A549 (cell line): ENCODE data around the gene VPS41. TPM values are rescaled to one million over a fixed set of nuclear protein-coding genes. Genes with fewer than 3 reads are reported as not detected.

Experiments used
- ATAC-seq, 2 experiments: fragments of 200-7000 bp in 1 of 2; fragments of >200 bp in 1 of 2; cut with Nextera tagmentation in 1 of 2; cut with Tn5 transposase in 1 of 2; 3 replicates each; pipeline versions ENCODE4 v1.8.0 to v1.9.1; 2018 to 2020; ENCODE audit warnings: mild to moderate bottlenecking in 1 of 2, moderate library complexity in 1 of 2
- CTCF ChIA-PET: fragments of 300-600 bp; sonication (Branson Sonifier 250); formaldehyde crosslinking; extraction: SDS; loops from one replicate; lab custom pipeline; 2021; ENCODE audit warnings: antibody characterized with exemption, inconsistent platforms; lab: Yijun Ruan, JAX
- POLR2A ChIA-PET: fragments of 350-600 bp; formaldehyde crosslinking; extraction: SDS; loops from one replicate; lab custom pipeline; 2021; ENCODE audit warnings: antibody characterized with exemption, inconsistent platforms; lab: Yijun Ruan, JAX
- DNase-seq, 2 experiments: peaks; one replicate each; pipeline versions ENCODE4 v3.0.0 to v3.0.0-alpha.2; 2011 to 2016; ENCODE audit warnings: low read depth in 1 of 2, low spot score in 1 of 2
- FAIRE-seq: peaks from 2 replicates; lab custom pipeline; 2011; peaks lifted over from hg19 to GRCh38; lab: Jason Lieb, UNC
- H3K27ac ChIP-seq, 2 experiments: fragments of >200 bp; sonication (Bioruptor Twin); formaldehyde crosslinking; 3 replicates each; pipeline ENCODE4 v1.5.1; 2016 to 2017
- H3K4me1 ChIP-seq: fragments of >200 bp; sonication (Bioruptor Twin); formaldehyde crosslinking; 3 replicates; pipeline ENCODE4 v1.6.1; 2016
- H3K4me2 ChIP-seq: fragments of >200 bp; sonication (Bioruptor Twin); formaldehyde crosslinking; 3 replicates; pipeline ENCODE4 v1.6.1; 2016
- H3K4me3 ChIP-seq: fragments of >200 bp; sonication (Bioruptor Twin); formaldehyde crosslinking; 3 replicates; pipeline ENCODE4 v1.5.1; 2016
- H3K9me3 ChIP-seq: fragments of >200 bp; sonication (Bioruptor Twin); formaldehyde crosslinking; 3 replicates; pipeline ENCODE4 v1.6.1; 2016
- CEBPB ChIP-seq, 2 experiments: fragments of >200 bp in 1 of 2; sonication (Bioruptor Twin) in 1 of 2; formaldehyde crosslinking in 1 of 2; IDR thresholded peaks; 2 replicates each; pipeline ENCODE4 v1.6.1; 2012 to 2016
- CHD2 ChIP-seq: fragments of 150-350 bp; IDR thresholded peaks from 2 replicates; pipeline ENCODE4 v1.6.1; 2014; ENCODE audit warnings: low read length; ENCODE audit not compliant: partially characterized antibody
- CTCF ChIP-seq: fragments of >200 bp; sonication (Bioruptor Twin); formaldehyde crosslinking; IDR thresholded peaks from 3 replicates; pipeline ENCODE4 v1.5.1; 2016
- FOSL2 ChIP-seq, 2 experiments: fragments of 450-650 bp in 1 of 2; fragments of >200 bp in 1 of 2; sonication (Bioruptor Twin) in 1 of 2; formaldehyde crosslinking; IDR thresholded peaks; 2 replicates each; pipeline versions ENCODE4 v1.5.0 to v1.6.1; 2016 to 2020; ENCODE audit warnings: mild to moderate bottlenecking in 1 of 2, moderate library complexity in 1 of 2
- GATA3 ChIP-seq: IDR thresholded peaks from 2 replicates; pipeline ENCODE4 v1.6.1; 2012; ENCODE audit warnings: borderline replicate concordance
- HMGXB4 ChIP-seq: fragments of 250-450 bp; sonication (Bioruptor Pico); IDR thresholded peaks from 2 replicates; pipeline ENCODE4 v1.5.0; 2021; ENCODE audit warnings: mild to moderate bottlenecking, moderate library complexity, borderline replicate concordance
- HOXA7 ChIP-seq: fragments of 250-450 bp; sonication (Bioruptor Pico); IDR thresholded peaks from 2 replicates; pipeline ENCODE4 v1.5.0; 2020; ENCODE audit warnings: mild to moderate bottlenecking, moderate library complexity
- KDM1A ChIP-seq: fragments of 200-600 bp; sonication (generic); IDR thresholded peaks from 2 replicates; pipeline ENCODE4 v1.6.1; 2016; ENCODE audit warnings: low read depth, mild to moderate bottlenecking
- KDM5A ChIP-seq: fragments of 200-600 bp; sonication (generic); IDR thresholded peaks from 2 replicates; pipeline ENCODE4 v1.6.1; 2016; ENCODE audit warnings: antibody characterized with exemption, mild to moderate bottlenecking
- NFE2L2 ChIP-seq: fragments of 150-350 bp; conservative IDR thresholded peaks from 2 replicates; pipeline ENCODE4 v1.6.1; 2014; ENCODE audit warnings: low read length
- NPAS2 ChIP-seq: fragments of 250-450 bp; sonication (Bioruptor Pico); IDR thresholded peaks from 2 replicates; pipeline ENCODE4 v1.8.0; 2022; ENCODE audit warnings: mild to moderate bottlenecking, moderate library complexity, borderline replicate concordance
- POLR2AphosphoS2 ChIP-seq: conservative IDR thresholded peaks from 2 replicates; pipeline ENCODE4 v1.6.1; 2012; ENCODE audit warnings: low read length, improper control_type of control experiment, inconsistent platforms
- RAD21 ChIP-seq, 2 experiments: fragments of >200 bp in 1 of 2; sonication (Bioruptor Twin) in 1 of 2; formaldehyde crosslinking in 1 of 2; IDR thresholded peaks in 1 of 2; conservative IDR thresholded peaks in 1 of 2; 2 replicates in 1 of 2; 3 replicates in 1 of 2; pipeline ENCODE4 v1.6.1; 2012 to 2018; ENCODE audit warnings: inconsistent platforms in 1 of 2
- SMC3 ChIP-seq: fragments of >200 bp; sonication (Bioruptor Twin); formaldehyde crosslinking; IDR thresholded peaks from 3 replicates; pipeline ENCODE4 v1.6.1; 2018; ENCODE audit warnings: inconsistent platforms
- SREBF2 ChIP-seq: fragments of 450-650 bp; IDR thresholded peaks from 2 replicates; pipeline ENCODE4 v1.6.1; 2014; ENCODE audit warnings: mild to moderate bottlenecking, moderate library complexity
- TP53 ChIP-seq: fragments of 250-450 bp; sonication (Bioruptor Pico); IDR thresholded peaks from 2 replicates; pipeline ENCODE4 v1.5.0; 2021; ENCODE audit warnings: mild to moderate bottlenecking, moderate library complexity
- ZSCAN20 ChIP-seq: fragments of 250-450 bp; sonication (Bioruptor Pico); IDR thresholded peaks from 2 replicates; pipeline ENCODE4 v1.8.0; 2022; ENCODE audit warnings: mild to moderate bottlenecking, moderate library complexity
- WGBS: methylation state at CpG from one replicate; pipeline ENCODE4 v1.1.6; 2017; ENCODE audit errors: missing lambda C conversion rate; 5-methylcytosine and 5-hydroxymethylcytosine counted together
- polyA plus RNA-seq, 4 experiments: library from polyadenylated mRNA; depleted of rRNA in 3 of 4; stranded (reverse); fragments of >200 nt; fragmentation: RNase III in 1 of 4; extraction: RNeasy Plus Mini Kit Qiagen cat#74134 plus additional on column Dnase treatment in 1 of 4; gene quantifications; 2 replicates in 3 of 4; 3 replicates in 1 of 4; pipeline ENCODE4 v1.2.3, GENCODE V29; 2011 to 2017
- TF ChIP-seq, protein P1 (sequence below): IDR thresholded peaks from 2 replicates; pipeline ENCODE4 v1.6.1; 2012
- TF ChIP-seq, protein P2 (sequence below): fragments of >200 bp; sonication (Bioruptor Twin); formaldehyde crosslinking; IDR thresholded peaks from 2 replicates; pipeline ENCODE4 v1.6.1; 2016
- TF ChIP-seq, protein P3 (sequence below): fragments of >200 bp; sonication (Bioruptor Twin); formaldehyde crosslinking; IDR thresholded peaks from 3 replicates; pipeline ENCODE4 v1.6.1; 2016

Gene VPS41
- polyA plus RNA-seq, 2 of the 4 experiments (the other 2 are of a cell fraction), result 24.6 to 59.9 TPM

DNA sequence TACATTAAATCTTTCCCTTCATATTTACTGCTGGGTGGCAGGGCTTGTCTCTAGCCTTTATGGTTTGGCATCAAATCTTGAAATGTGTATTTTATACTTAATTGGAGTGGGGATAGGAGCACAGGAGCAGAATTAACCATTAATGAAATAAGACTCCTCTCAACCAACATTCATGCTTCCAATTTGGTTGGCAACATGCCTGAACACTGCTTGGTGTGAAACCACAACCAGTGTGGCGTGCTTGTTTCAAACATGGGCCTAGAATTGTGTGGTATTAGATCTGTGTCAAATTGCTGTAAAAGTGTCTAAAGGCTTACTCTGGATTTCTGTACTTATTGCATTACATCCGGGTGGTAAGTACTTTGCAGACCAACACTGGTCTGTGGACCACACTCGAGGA is 25.1 kb upstream of the VPS41 start:
- 50% methylated on average over 3 of the region's 3 CpGs for WGBS
- FAIRE-seq (no peak), ATAC-seq (no peak), DNase-seq (no peak)
- Histone ChIP-seq H3K4me2 (no peak overlapping the region), H3K4me3 (no peak overlapping the region), H3K9me3 (no peaks in the 10 kb centered on the region), H3K4me1 (peaks cover 9% of the 10 kb centered on the region; the same call in 1 of the 3 replicates), H3K27ac (no peak overlapping the region)
- CTCF ChIA-PET, result interaction anchor here (1.1 kb wide), 1 partner anchor 531 kb away, joined by 3 read pairs; no protein-coding TSS in a partner anchor
- TF ChIP-seq NFE2L2, result no peak
- no peak for TF ChIP-seq TP53
- TF ChIP-seq HOXA7, result no peak
- TF ChIP-seq KDM1A, result no peak
- no peak for TF ChIP-seq POLR2AphosphoS2
- TF ChIP-seq, protein P1, sequence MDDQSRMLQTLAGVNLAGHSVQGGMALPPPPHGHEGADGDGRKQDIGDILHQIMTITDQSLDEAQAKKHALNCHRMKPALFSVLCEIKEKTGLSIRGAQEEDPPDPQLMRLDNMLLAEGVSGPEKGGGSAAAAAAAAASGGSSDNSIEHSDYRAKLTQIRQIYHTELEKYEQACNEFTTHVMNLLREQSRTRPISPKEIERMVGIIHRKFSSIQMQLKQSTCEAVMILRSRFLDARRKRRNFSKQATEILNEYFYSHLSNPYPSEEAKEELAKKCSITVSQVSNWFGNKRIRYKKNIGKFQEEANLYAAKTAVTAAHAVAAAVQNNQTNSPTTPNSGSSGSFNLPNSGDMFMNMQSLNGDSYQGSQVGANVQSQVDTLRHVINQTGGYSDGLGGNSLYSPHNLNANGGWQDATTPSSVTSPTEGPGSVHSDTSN, result no peak
- TF ChIP-seq, protein P2, sequence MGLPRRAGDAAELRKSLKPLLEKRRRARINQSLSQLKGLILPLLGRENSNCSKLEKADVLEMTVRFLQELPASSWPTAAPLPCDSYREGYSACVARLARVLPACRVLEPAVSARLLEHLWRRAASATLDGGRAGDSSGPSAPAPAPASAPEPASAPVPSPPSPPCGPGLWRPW, result no peak
- no peak for TF ChIP-seq CEBPB (IDR thresholded peaks at IDR 0.05)
- no peak for TF ChIP-seq FOSL2 (IDR thresholded peaks at IDR 0.05)
- TF ChIP-seq FOSL2 (CRISPR knock-in tag; IDR thresholded peaks at IDR 0.05), result no peak
- no peak for TF ChIP-seq ZSCAN20 (CRISPR knock-in tag)
- TF ChIP-seq HMGXB4 (CRISPR knock-in tag), result no peak
- TF ChIP-seq NPAS2, result no peak
- TF ChIP-seq CTCF, result no peak
- TF ChIP-seq SREBF2, result no peak
- TF ChIP-seq GATA3, result no peak
- POLR2A ChIA-PET, result no interaction called here

- Histone ChIP-seq H3K4me3 (no peak overlapping the region), H3K27ac (no peak overlapping the region), H3K4me1 (peaks cover 9% of the 10 kb centered on the region; the same call in 1 of the 3 replicates), H3K4me2 (peak overlapping the region; percentile 18), H3K9me3 (no peaks in the 10 kb centered on the region)
- FAIRE-seq (peak; percentile 70), ATAC-seq (peak; percentile 78 to 90; a peak in 4 of 6 replicates), DNase-seq (peak; percentile 43 to 65)
- POLR2A ChIA-PET, result no interaction called here
- WGBS, result 32% methylated on average over 6 of the region's 6 CpGs
- CTCF ChIA-PET, result interaction anchor here (0.6 to 1.5 kb wide), 11 partner anchors 10 to 588 kb away, joined by 3 to 7 read pairs (median 4); no protein-coding TSS in a partner anchor
- TF ChIP-seq, protein P3, sequence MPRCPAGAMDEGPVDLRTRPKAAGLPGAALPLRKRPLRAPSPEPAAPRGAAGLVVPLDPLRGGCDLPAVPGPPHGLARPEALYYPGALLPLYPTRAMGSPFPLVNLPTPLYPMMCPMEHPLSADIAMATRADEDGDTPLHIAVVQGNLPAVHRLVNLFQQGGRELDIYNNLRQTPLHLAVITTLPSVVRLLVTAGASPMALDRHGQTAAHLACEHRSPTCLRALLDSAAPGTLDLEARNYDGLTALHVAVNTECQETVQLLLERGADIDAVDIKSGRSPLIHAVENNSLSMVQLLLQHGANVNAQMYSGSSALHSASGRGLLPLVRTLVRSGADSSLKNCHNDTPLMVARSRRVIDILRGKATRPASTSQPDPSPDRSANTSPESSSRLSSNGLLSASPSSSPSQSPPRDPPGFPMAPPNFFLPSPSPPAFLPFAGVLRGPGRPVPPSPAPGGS, result no peak
- TF ChIP-seq KDM5A, result no peak
- peak; percentile 74 to 83 for TF ChIP-seq RAD21 (conservative IDR thresholded peaks at IDR 0.05 in 1 of 2, IDR thresholded peaks at IDR 0.05 in 1 of 2)
- peak; percentile 66 for TF ChIP-seq SMC3
- peak; percentile 90 for TF ChIP-seq CTCF
- TF ChIP-seq CHD2, result no peak
Observed at GRCh38 chr7:38932509-38933168, 23.6 kb upstream of the VPS41 start.
